ENCODE results near the gene MMEL1. TPM values are rescaled to one million over a fixed set of nuclear protein-coding genes. Genes with fewer than 3 reads are reported as not detected.

Gene MMEL1
- total and polyA plus RNA-seq, 2 of the 13 experiments (the other 11 are each of a cell fraction or from before 2014, with no cell fraction given), result 0.48 TPM; not detected in 1

GRCh38 chr1:2633936-2634491, 1.2 kb upstream of the MMEL1 start:
- CTCF ChIA-PET (ENCODE audit: low intra/inter-chr PET ratio, low total read pairs), result no interaction called here
- DNase-seq (ENCODE audit: low spot score) (no peak), ATAC-seq (peak; percentile 28), FAIRE-seq (no peak)
- Histone ChIP-seq H3K9me3 (ENCODE audit: low read length) (peaks cover 7% of the 10 kb centered on the region; the same call in 1 of the 2 replicates), H3K9ac (ENCODE audit: insufficient read depth, low read depth, low read length) (no peak overlapping the region), H2AFZ (ENCODE audit: low read length) (no peak overlapping the region), H3K27ac (ENCODE audit: extremely low read length, insufficient read depth, low read length) (no peak overlapping the region), H3K4me1 (ENCODE audit: insufficient read depth, low read length) (peaks cover 40% of the 10 kb centered on the region), H3K27me3 (ENCODE audit: control insufficient read depth in 1 of 2, insufficient read depth in 2 of 2, low read length in 2 of 2) (peaks cover 6 to 21% of the 10 kb centered on the region in 2 experiments; a peak in 4 of 5 replicates), H3K4me2 (ENCODE audit: low read depth, low read length) (peak overlapping the region; percentile 25), H4K20me1 (ENCODE audit: insufficient read depth, low read length) (0 out of 2 replicates have a peak, but pooled peaks cover 2% of the 10 kb centered on the region), H3K4me3 (replicated peaks in 1 of 3; ENCODE audit: insufficient read depth in 1 of 3, low read depth in 2 of 3, low read length in 3 of 3) (peak overlapping the region in 1 of 3 experiments; percentile 21; a peak in 1 of 6 replicates), H3K36me3 (replicated peaks in 1 of 2; ENCODE audit: control insufficient read depth in 1 of 2, insufficient read depth in 2 of 2, low read length in 2 of 2) (no peaks in the 10 kb centered on the region), H3K79me2 (ENCODE audit: insufficient read depth, low read length) (no peaks in the 10 kb centered on the region)
- WGBS (ENCODE audit: low lambda C conversion rate), result no CpG with 5 or more reads among the region's 8 CpGs
- intact Hi-C loops (cut with micrococcal nuclease; ENCODE audit: unreplicated experiment) (loop anchor here (5.0 to 10.0 kb wide), 2 partner anchors 49 to 77 kb away; partner anchors contain the start of genes PRXL2B and TNFRSF14), in situ Hi-C loops (cut with HindIII; ENCODE audit: extremely low pct_ligation_motif_present, low pct_unique_long_range_greater_than_20kb) (no loop called here)
- POLR2A ChIA-PET, result interaction anchor here (2.0 kb wide), 1 partner anchor 49 kb away, joined by 11 read pairs; the partner anchor contains the start of gene PRXL2B
- BruUV-seq (replicated peaks), result no TSS peak
- TF ChIP-seq ONECUT2 (CRISPR knock-in tag; IDR thresholded peaks at IDR 0.05) (no peak), TBL1XR1 (IDR thresholded peaks at IDR 0.05; ENCODE audit: borderline replicate concordance, low read length, partially characterized antibody) (no peak), ZBTB2 (CRISPR knock-in tag; IDR thresholded peaks at IDR 0.05; ENCODE audit: low read depth) (no peak), SMARCE1 (IDR thresholded peaks at IDR 0.05; ENCODE audit: borderline replicate concordance) (no peak), ZBTB7B (CRISPR knock-in tag; IDR thresholded peaks at IDR 0.05) (peak; percentile 34; the same call in 1 of the 2 replicates), CHD4 (IDR thresholded peaks at IDR 0.05; ENCODE audit: borderline replicate concordance, low read length) (no peak), ZNF543 (CRISPR knock-in tag; IDR thresholded peaks at IDR 0.05) (no peak), E2F2 (CRISPR knock-in tag; IDR thresholded peaks at IDR 0.05; ENCODE audit: borderline replicate concordance) (no peak), ZBED4 (CRISPR knock-in tag; IDR thresholded peaks at IDR 0.05; ENCODE audit: borderline replicate concordance) (peak; percentile 73; the same call in 1 of the 2 replicates), POGZ (CRISPR knock-in tag; IDR thresholded peaks at IDR 0.05) (no peak), ZNF790 (CRISPR knock-in tag; IDR thresholded peaks at IDR 0.05; ENCODE audit: borderline replicate concordance) (no peak), ZBTB4 (CRISPR knock-in tag; IDR thresholded peaks at IDR 0.05; ENCODE audit: borderline replicate concordance) (no peak), TOPORS (CRISPR knock-in tag; IDR thresholded peaks at IDR 0.05) (no peak), TRIM24 (CRISPR knock-in tag; IDR thresholded peaks at IDR 0.05) (no peak)

Data from HepG2 (cell line).